ENCODE data around the gene GNG10. TPM values are rescaled to one million over a fixed set of nuclear protein-coding genes. Genes with fewer than 3 reads are reported as not detected.
A peak's percentile ranks its signal among the peaks of the same experiment; 100 is the strongest.

Gene GNG10
- total RNA-seq, 1 experiment from 2014 or later = 31.0 TPM

DNA sequence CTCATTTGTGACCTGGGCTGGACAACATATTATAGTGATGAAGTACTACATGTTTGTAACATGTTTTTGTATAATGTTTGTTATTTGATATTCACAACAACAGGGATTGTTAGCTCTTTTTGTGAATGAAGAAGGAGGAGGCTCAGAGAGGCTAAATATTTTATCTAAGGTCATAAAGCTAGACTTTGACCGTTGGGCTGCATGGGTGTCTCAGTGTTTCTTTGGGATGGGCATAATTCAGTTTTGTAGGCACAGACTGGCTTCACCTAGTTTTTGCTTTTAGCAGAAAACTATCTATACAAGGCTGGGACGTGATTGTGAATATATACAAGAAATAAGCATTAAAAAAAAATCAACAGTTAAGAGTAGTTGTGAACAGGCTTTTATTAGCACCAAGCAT lies 15.0 kb upstream of the GNG10 start:
- Histone ChIP-seq H2BK20ac (ENCODE audit: low read depth, low read length, poor library complexity, severe bottlenecking) (no peak overlapping the region), H3K4me1 (ENCODE audit: insufficient read depth, low read length) (no peaks in the 10 kb centered on the region), H4K5ac (ENCODE audit: insufficient read length, low read depth, low read length) (no peak overlapping the region), H3K9me3 (ENCODE audit: control insufficient read depth, low read depth, low read length) (no peaks in the 10 kb centered on the region), H3K79me1 (ENCODE audit: insufficient read depth, low read depth, low read length, poor library complexity, severe bottlenecking) (no peaks in the 10 kb centered on the region), H3K27me3 (ENCODE audit: insufficient read depth, low read length) (no peaks in the 10 kb centered on the region), H4K20me1 (ENCODE audit: control insufficient read depth, insufficient read depth, insufficient read length) (no peaks in the 10 kb centered on the region), H3K18ac (ENCODE audit: insufficient read length, low read depth, low read length) (no peak overlapping the region), H3K4ac (ENCODE audit: low read depth, low read length) (no peak overlapping the region), H3K14ac (ENCODE audit: insufficient read depth, low read length) (no peak overlapping the region), H2BK5ac (ENCODE audit: insufficient read length, low read length) (no peak overlapping the region), H2BK15ac (ENCODE audit: low read depth, low read length) (no peak overlapping the region), H3K56ac (ENCODE audit: insufficient read length, low read depth, low read length) (no peak overlapping the region), H2BK120ac (ENCODE audit: low read depth, low read length, poor library complexity, severe bottlenecking) (no peak overlapping the region), H3K23me2 (ENCODE audit: insufficient read length, low read depth, low read length, poor library complexity, severe bottlenecking) (no peaks in the 10 kb centered on the region), H3K79me2 (ENCODE audit: insufficient read depth, low read length) (no peaks in the 10 kb centered on the region), H4K91ac (ENCODE audit: insufficient read length, low read depth, low read length) (no peak overlapping the region), H3K9ac (ENCODE audit: extremely low read depth, insufficient read length, low read length) (no peak overlapping the region), H3T11ph (ENCODE audit: low read length) (no peak overlapping the region), H2AFZ (ENCODE audit: low read length) (no peak overlapping the region), H3K27ac (ENCODE audit: insufficient read length, low read depth, low read length) (no peak overlapping the region), H3K4me2 (ENCODE audit: insufficient read depth, insufficient read length, low read length) (no peak overlapping the region), H2AK5ac (ENCODE audit: insufficient read length, low read length) (no peak overlapping the region), H3K23ac (ENCODE audit: insufficient read length, low read depth, low read length) (no peak overlapping the region), H4K8ac (replicated peaks; ENCODE audit: insufficient read length, low read depth, low read length) (no peak overlapping the region), H2BK12ac (ENCODE audit: insufficient read length, low read depth, low read length) (no peak overlapping the region)
- H3K4me3 Mint-ChIP-seq = no peak overlapping the region
- TF ChIP-seq CTCF (conservative IDR thresholded peaks at IDR 0.05) = no peak
- peaks cover 18 to 46% (median 41%) of the 10 kb centered on the region in 3 experiments; a peak in 6 of 7 replicates for H3K36me3 Mint-ChIP-seq (ENCODE audit: insufficient read depth in 1 of 3, low read depth in 3 of 3)
- peak overlapping the region in 1 of 3 experiments; percentile 18; a peak in 2 of 7 replicates for H3K27ac Mint-ChIP-seq
- no peaks in the 10 kb centered on the region for H3K27me3 Mint-ChIP-seq (ENCODE audit: low read depth)
- H3K4me1 Mint-ChIP-seq = no peaks in the 10 kb centered on the region
- no CpG with 5 or more reads among the region's 2 CpGs for WGBS (ENCODE audit: extremely low coverage, insufficient read length, low lambda C conversion rate)
- no peaks in the 10 kb centered on the region for H3K9me3 Mint-ChIP-seq
- no peak for DNase-seq
